Measurements from ENCODE around the gene ABCF3.
A peak's percentile ranks its signal among the peaks of the same experiment; 100 is the strongest.

The ABCF3 gene

GRCh38 chr3:184184546-184185230, 1.3 kb upstream of the ABCF3 start:
- no peak for DNase-seq (ENCODE audit: extremely low read depth in 1 of 2, low read depth in 1 of 2)

DNA sequence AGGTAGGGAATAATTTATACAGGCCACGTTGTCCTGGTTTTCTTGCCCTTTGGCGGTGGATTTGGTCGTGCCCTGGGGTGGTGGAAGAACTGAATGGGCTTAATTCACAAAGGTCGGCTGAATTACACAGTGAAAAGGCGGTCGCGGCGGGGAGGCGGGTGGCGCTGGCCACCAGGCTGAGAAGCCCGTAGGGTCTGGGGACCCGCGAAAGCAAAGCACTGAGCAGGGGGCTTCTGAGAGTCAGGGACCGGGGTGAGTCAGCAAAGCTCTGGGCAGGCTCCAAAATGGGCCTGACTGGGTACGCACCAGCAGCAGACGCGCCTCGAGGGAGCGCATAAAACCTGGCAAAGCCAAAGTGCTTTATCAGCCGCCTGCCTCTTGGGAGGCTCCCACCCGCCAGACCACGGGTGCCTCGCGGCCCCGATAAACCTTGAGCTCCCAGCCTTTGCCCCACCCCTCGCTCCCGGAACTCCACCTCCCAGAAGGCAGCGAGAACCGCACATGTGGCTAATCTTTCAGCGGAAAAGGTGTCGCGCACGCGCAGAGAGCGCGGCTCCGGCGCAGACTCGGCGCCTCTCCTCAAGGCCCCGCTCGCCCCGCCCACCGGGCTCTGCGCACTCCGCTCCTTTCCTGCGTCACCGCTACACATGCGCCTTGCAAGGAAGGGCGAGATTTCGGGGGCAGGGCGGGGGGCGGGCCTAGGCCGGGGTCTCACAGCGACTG, 377 bp upstream of the ABCF3 start:
- peak; percentile 99 to 100 for DNase-seq (ENCODE audit: extremely low read depth in 1 of 2, low read depth in 1 of 2)

DNA sequence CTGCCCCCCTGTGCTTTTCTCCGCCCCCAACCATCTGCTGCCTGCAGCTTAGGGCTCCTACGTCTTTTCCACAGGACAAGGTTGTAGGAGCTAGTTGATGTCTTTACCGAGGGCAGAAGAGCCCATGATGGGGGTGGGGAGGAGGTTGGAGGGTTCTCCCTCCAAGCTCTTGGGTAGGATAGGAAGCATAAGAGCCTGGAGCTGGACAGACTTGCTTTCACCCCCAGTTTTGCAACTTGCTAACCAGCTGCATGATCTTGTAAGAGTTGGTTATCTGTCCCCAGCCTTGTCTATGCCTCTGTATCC, 856 bp downstream of the ABCF3 start:
- DNase-seq (ENCODE audit: extremely low read depth in 1 of 2, low read depth in 1 of 2): no peak

- no peak for DNase-seq (ENCODE audit: extremely low read depth in 1 of 2, low read depth in 1 of 2)
These were observed 2.1 kb downstream of the ABCF3 start for GRCh38 chr3:184188080-184188479.

GRCh38 chr3:184189421-184189820, 3.4 kb downstream of the ABCF3 start:
- no peak for DNase-seq (ENCODE audit: extremely low read depth in 1 of 2, low read depth in 1 of 2)

DNA sequence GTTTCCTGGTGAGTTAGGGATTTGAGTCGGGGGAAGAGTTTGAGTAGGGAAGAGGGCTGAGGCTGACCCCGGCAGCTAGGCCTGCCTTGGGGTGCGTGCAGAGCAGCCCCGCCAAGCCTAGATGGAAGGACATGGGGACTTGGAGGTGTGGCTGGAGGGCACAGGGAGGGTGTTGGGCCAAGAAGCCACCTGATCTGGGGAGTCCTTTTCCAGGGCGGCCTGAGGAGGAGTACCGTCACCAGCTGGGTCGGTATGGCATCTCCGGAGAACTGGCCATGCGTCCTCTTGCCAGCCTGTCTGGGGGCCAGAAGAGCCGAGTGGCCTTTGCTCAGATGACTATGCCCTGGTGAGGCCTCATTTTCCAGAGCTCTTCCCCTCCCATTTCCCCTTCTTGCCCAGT, 6.9 kb downstream of the ABCF3 start:
- DNase-seq (ENCODE audit: extremely low read depth in 1 of 2, low read depth in 1 of 2): no peak

GRCh38 chr3:184193991-184194539, 8.1 kb downstream of the ABCF3 start:
- no peak for DNase-seq (ENCODE audit: extremely low read depth in 1 of 2, low read depth in 1 of 2)

- no peak for DNase-seq (ENCODE audit: extremely low read depth in 1 of 2, low read depth in 1 of 2)
These were observed 10.5 kb downstream of the ABCF3 start for GRCh38 chr3:184196536-184196935.

- no peak for DNase-seq (ENCODE audit: extremely low read depth in 1 of 2, low read depth in 1 of 2)
These were observed 12.5 kb downstream of the ABCF3 start for GRCh38 chr3:184198509-184198908.

DNA sequence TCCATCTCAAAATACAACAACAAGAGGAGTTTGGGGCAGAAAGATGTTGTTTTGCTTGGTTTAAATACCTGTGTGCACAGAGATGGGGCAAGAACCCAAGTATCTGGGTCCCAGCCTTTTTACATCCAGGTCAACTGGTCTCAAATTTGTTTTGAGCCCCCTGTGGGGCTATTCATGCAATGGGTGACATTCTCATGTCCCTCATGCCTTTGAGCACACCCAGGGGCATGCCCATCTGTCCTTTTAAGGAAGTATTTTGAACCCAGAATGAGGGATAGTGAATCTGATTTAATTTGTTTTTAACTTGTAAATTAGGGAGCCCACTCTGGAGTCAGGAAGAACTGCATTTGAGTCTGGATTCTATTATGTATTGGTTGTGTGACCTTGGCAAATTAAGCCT, 14.8 kb downstream of the ABCF3 start:
- DNase-seq (ENCODE audit: extremely low read depth in 1 of 2, low read depth in 1 of 2): no peak

DNA sequence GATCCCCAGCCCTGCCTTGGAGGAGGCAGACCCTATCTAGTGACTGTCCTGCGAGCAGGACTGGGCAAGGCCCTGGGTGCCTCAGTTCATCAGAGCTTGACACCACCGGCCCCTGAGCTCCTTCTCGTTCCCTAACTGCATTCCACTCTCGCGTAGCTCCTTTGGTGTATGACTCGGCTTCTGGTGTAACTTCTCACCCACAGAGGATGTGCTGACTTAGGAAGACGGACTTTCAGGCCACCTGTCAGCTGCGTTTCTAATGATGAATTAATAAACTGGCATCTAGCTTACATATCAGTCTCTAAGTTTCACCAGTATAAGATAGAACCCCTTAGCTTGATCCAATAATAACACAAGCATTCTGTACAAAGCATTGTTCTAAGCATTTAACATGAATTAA, 17.5 kb downstream of the ABCF3 start:
- DNase-seq (ENCODE audit: extremely low read depth in 1 of 2, low read depth in 1 of 2): no peak

DNA sequence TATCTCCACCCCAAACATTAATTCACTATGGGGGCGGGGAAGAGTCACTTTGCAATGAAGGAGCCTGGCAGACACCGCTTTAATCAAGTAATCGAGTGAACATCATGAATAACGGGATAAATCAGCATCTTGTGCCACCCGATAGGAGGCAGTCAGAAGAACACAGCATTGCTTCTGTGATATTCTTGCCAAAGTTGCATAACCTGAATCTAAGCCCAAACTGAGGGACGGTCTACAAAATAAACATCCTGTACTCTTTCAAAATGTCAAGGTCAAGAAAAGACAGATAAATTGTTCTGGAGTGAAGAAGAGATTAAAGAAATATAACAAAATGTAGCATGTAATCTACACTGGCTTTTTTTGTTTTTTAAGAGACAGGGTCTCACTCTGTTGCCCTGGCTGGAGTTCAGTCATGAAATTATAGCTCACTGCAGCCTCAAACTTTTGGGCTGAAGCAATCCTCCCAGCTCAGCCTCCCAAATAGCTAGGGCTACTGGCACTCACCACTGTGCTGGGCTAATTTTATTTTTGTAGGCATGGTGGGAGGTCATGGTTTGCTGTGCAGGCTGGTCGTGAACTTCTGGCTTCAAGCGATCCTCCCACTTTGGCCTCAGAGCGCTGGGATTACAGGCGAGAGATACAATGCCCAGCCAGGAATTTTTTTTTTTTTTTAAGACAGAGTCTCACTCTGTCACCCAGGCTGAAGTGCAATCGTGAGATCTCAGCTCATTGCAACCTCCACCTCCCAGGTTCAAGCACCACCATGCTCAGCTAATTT, 23.3 kb downstream of the ABCF3 start:
- no peak for DNase-seq (ENCODE audit: extremely low read depth in 1 of 2, low read depth in 1 of 2)

GRCh38 chr3:184211297-184211696, 25.3 kb downstream of the ABCF3 start:
- DNase-seq (ENCODE audit: extremely low read depth in 1 of 2, low read depth in 1 of 2): no peak

- no peak for DNase-seq (ENCODE audit: extremely low read depth in 1 of 2, low read depth in 1 of 2)
These were observed 25.7 kb downstream of the ABCF3 start for GRCh38 chr3:184211718-184212117.

GRCh38 chr3:184218814-184219213, 32.8 kb downstream of the ABCF3 start:
- DNase-seq (ENCODE audit: extremely low read depth in 1 of 2, low read depth in 1 of 2): no peak

DNA sequence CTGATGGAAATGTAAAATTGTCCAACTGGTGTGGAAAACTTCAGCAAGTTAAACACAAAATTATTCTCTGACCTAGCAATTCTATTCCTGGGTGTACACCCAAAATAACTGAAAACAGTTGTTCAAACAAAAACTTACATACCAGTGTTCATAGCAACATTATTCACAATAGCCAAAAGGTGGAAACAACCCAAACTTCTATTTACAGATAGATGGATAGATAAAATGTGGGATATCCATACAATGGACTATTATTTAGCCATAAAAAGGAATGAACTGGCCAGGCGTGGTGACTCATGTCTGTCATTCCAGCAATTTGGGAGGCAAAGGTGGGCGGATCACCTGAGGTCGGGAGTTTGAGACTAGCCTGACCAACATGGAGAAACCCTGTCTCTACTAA, 36.5 kb downstream of the ABCF3 start:
- no peak for DNase-seq (ENCODE audit: extremely low read depth in 1 of 2, low read depth in 1 of 2)

DNA sequence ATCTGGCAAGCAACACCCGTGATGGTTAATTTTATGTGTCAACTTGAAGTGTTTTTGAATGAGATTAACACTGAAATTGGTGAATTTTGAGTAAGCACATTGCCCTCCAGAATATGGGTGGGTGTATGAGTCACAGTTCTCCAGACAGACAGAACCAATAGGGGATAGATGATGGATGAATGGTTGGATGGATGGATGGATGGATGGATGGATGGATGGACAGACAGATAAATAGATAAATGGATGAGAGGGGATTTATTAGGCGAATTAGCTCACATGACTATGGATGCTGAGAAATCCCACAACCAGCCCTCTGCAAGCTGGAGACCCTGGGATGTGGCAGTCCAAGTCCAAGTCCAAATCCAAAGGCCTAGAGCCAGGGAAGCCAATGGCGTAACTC, 37.9 kb downstream of the ABCF3 start:
- DNase-seq (ENCODE audit: extremely low read depth in 1 of 2, low read depth in 1 of 2): no peak

- DNase-seq (ENCODE audit: extremely low read depth in 1 of 2, low read depth in 1 of 2): peak; percentile 13 to 28
These were observed 41.5 kb downstream of the ABCF3 start for GRCh38 chr3:184227481-184227935.

DNA sequence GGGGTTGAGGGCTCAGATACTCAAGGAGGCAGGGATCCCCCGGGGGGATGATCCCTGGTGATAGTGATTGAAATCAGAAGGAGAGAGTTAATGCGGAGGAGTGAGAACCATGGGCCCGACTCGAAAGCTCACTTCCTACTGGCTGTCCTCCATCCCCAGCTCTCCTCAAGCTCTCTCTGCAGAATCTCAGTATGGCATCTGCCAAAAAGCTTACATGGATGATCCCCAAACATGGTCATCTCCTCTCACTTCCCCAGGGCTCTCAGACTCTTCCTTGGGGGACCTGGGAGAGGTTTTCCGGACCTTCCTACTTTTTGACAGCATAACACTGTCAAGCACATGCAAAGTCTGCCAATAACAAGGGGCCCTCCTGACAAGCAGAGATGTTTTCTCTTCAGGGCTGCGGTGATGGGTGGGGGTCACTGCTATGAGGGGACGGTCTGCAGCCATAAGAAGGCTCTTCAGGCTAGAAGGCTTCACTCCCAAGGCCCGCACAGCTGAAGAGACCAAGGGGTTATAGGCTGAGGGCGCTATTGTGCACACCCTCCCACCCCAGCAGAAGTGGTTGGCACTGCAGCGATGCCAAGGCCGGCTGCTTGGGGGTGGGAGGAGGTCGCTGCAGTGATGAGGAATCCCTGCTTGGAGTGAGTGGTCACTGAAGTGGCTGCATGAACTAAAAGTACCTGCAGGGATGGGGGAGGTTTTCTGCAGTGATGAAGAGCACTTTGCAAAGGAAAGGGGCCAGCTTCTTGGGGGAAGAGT, 42.6 kb downstream of the ABCF3 start:
- no peak for DNase-seq (ENCODE audit: extremely low read depth in 1 of 2, low read depth in 1 of 2)

DNA sequence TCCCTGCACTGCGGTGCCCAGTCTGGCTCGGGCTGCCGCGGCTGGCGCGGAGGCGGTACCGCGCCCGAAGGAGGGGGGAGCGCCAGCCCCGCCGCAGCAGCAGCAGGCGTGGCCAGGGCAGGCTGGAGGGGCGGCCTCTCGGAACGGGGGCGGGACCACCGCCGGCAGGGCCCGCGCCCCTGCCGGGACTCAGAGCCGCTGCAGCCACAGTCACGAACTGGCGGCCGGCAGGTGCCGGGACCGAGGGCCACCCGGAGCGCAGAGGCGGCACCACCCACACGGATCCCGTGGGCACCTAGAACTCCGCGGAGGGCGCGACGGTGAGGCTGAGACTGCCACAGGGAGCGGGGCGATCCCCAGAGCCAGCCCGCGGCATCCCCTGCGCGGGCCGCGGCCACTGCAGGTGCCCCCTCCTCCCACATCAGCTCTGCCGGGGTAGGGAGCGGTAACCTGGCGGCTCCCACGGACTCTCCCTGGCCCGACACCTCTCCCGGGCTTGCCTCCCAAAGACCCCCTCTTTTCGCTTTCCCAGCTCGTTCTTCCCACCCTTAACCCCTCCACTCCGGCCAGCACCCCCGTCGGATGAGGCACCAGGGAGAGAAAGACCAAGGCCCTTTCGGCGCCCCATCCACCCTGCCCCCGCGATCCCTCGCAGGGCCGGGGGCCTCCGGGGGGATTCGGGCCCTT, 43.5 kb downstream of the ABCF3 start, which contains the start of gene VWA5B2:
Gene VWA5B2 (plus strand): TSS at position 192 of the 687 bp plus-strand sequence. CDS start 944 bp downstream, outside the sequence.
- DNase-seq (ENCODE audit: extremely low read depth in 1 of 2, low read depth in 1 of 2): peak; percentile 46 to 63
